AG08396 (cell line): ENCODE measurements around the gene FOXP1.

Experiments used
- DNase-seq: peaks from one replicate; pipeline ENCODE4 v3.0.0; 2012; ENCODE audit warnings: low spot score, mixed read lengths

The FOXP1 gene

GRCh38 chr3:71586810-71587242 is 3.3 kb upstream of the FOXP1 start:
- DNase-seq = no peak

- no peak for DNase-seq
Observed at GRCh38 chr3:71585887-71586809, 2.6 kb upstream of the FOXP1 start.

- no peak for DNase-seq
Observed at GRCh38 chr3:71585131-71585530, 1.6 kb upstream of the FOXP1 start.

- DNase-seq = peak; percentile 44
Observed at GRCh38 chr3:71584394-71585011, 975 bp upstream of the FOXP1 start.

- peak; percentile 24 for DNase-seq
Observed at GRCh38 chr3:71582612-71583565, 639 bp downstream of the FOXP1 start.

- DNase-seq = peak; percentile 41
Observed at GRCh38 chr3:71582036-71582611, 1.4 kb downstream of the FOXP1 start.

- peak; percentile 37 for DNase-seq
Observed at GRCh38 chr3:71581457-71582035, 2.0 kb downstream of the FOXP1 start.

- no peak for DNase-seq
Observed at GRCh38 chr3:71580636-71581456, 2.7 kb downstream of the FOXP1 start.

GRCh38 chr3:71579935-71580406 is 3.6 kb downstream of the FOXP1 start:
- peak; percentile 24 for DNase-seq

- no peak for DNase-seq
Observed at GRCh38 chr3:71579326-71579934, 4.1 kb downstream of the FOXP1 start.

- DNase-seq = no peak
Observed at GRCh38 chr3:71578054-71578751, 5.3 kb downstream of the FOXP1 start.

GRCh38 chr3:71577011-71577410 is 6.5 kb downstream of the FOXP1 start:
- no peak for DNase-seq

GRCh38 chr3:71575433-71575832 is 8.1 kb downstream of the FOXP1 start:
- DNase-seq = no peak

GRCh38 chr3:71573181-71573580 is 10.3 kb downstream of the FOXP1 start:
- no peak for DNase-seq

- DNase-seq = no peak
Observed at GRCh38 chr3:71570546-71570945, 13.0 kb downstream of the FOXP1 start.

GRCh38 chr3:71568207-71568606 is 15.3 kb downstream of the FOXP1 start:
- DNase-seq = no peak

- DNase-seq = no peak
Observed at GRCh38 chr3:71566776-71567175, 16.8 kb downstream of the FOXP1 start.

GRCh38 chr3:71565976-71566375 is 17.6 kb downstream of the FOXP1 start:
- no peak for DNase-seq

GRCh38 chr3:71565316-71565715 is 18.2 kb downstream of the FOXP1 start:
- DNase-seq = no peak
